WTC11 (cell line): ENCODE results near the gene PPP2R1A. TPM values are rescaled to one million over a fixed set of nuclear protein-coding genes. Genes with fewer than 3 reads are reported as not detected.

Source experiments
- ATAC-seq: fragments of 200-7000 bp; cut with Tn5 transposase; 2 replicates; pipeline ENCODE4 v1.10.0; 2021; ENCODE audit warnings: mild to moderate bottlenecking, moderate library complexity
- CTCF ChIA-PET: fragments of 300-600 bp; sonication (Branson Sonifier 250); formaldehyde crosslinking; loops from one replicate; lab custom pipeline; 2021; ENCODE audit warnings: antibody characterized with exemption; lab: Charles Lee
- POLR2A ChIA-PET: fragments of 350-600 bp; sonication (Branson Sonifier 250); formaldehyde crosslinking; loops from one replicate; lab custom pipeline; 2021; ENCODE audit warnings: antibody characterized with exemption; lab: Charles Lee
- DNase-seq: peaks from one replicate; pipeline ENCODE4 v3.0.0; 2021; ENCODE audit warnings: low spot score
- H3K27ac Mint-ChIP-seq: 2 replicates; pipeline ENCODE4 v1.8.0; 2021; ENCODE audit warnings: mixed read lengths
- H3K27me3 Mint-ChIP-seq: 2 replicates; pipeline ENCODE4 v1.8.0; 2021; ENCODE audit warnings: low read depth, mild to moderate bottlenecking, moderate library complexity, mixed read lengths
- H3K36me3 Mint-ChIP-seq: 2 replicates; pipeline ENCODE4 v1.8.0; 2021; ENCODE audit warnings: mixed read lengths
- H3K4me1 Mint-ChIP-seq: 2 replicates; pipeline ENCODE4 v1.8.0; 2022; ENCODE audit warnings: mixed read lengths
- H3K4me3 Mint-ChIP-seq: 2 replicates; pipeline ENCODE4 v1.8.0; 2021; ENCODE audit warnings: mild to moderate bottlenecking, moderate library complexity, mixed read lengths
- H3K9me3 Mint-ChIP-seq: 2 replicates; pipeline ENCODE4 v1.8.0; 2021; ENCODE audit warnings: mixed read lengths
- EMX1 ChIP-seq: fragments of 250-450 bp; sonication (Bioruptor Pico); IDR thresholded peaks from 2 replicates; pipeline ENCODE4 v1.8.0; 2021; ENCODE audit warnings: mild to moderate bottlenecking
- ESRRA ChIP-seq: sonication (generic); formaldehyde crosslinking; IDR thresholded peaks from 2 replicates; pipeline ENCODE4 v1.8.1; 2022; ENCODE audit warnings: mild to moderate bottlenecking, missing genetic modification reagents, borderline replicate concordance
- FOXP1 ChIP-seq: sonication (generic); formaldehyde crosslinking; IDR thresholded peaks from 2 replicates; pipeline ENCODE4 v1.8.0; 2022; ENCODE audit warnings: missing genetic modification reagents, mild to moderate bottlenecking, moderate library complexity, borderline replicate concordance
- IRF2 ChIP-seq: sonication (generic); formaldehyde crosslinking; IDR thresholded peaks from 2 replicates; pipeline ENCODE4 v1.8.0; 2022; ENCODE audit warnings: low read depth, missing genetic modification reagents, borderline replicate concordance
- NFYB ChIP-seq: sonication (generic); formaldehyde crosslinking; conservative IDR thresholded peaks from 2 replicates; pipeline ENCODE4 v1.8.0; 2022; ENCODE audit warnings: low read depth, missing genetic modification reagents
- NR2C2 ChIP-seq: sonication (generic); formaldehyde crosslinking; IDR thresholded peaks from 2 replicates; pipeline ENCODE4 v1.8.0; 2022; ENCODE audit warnings: mild to moderate bottlenecking, missing genetic modification reagents
- RORB ChIP-seq: fragments of 250-450 bp; sonication (Bioruptor Pico); IDR thresholded peaks from 2 replicates; pipeline ENCODE4 v1.9.0; 2021; ENCODE audit warnings: mild to moderate bottlenecking
- SOX15 ChIP-seq: fragments of 250-450 bp; sonication (Bioruptor Pico); IDR thresholded peaks from 2 replicates; pipeline ENCODE4 v1.9.0; 2021; ENCODE audit warnings: mild to moderate bottlenecking
- ZNF138 ChIP-seq: sonication (generic); formaldehyde crosslinking; conservative IDR thresholded peaks from 2 replicates; pipeline ENCODE4 v1.8.1; 2022; ENCODE audit warnings: mild to moderate bottlenecking, moderate library complexity, missing genetic modification reagents
- ZNF416 ChIP-seq: fragments of 250-450 bp; sonication (Bioruptor Pico); IDR thresholded peaks from 2 replicates; pipeline ENCODE4 v1.9.0; 2021; ENCODE audit warnings: mild to moderate bottlenecking, inconsistent platforms
- total RNA-seq: library from RNA; stranded (reverse); gene quantifications from 3 replicates; pipeline ENCODE4 v1.2.3, GENCODE V29; 2021
- TF ChIP-seq, protein P1 (sequence below): sonication (generic); formaldehyde crosslinking; IDR thresholded peaks from 2 replicates; pipeline ENCODE4 v1.8.1; 2023; ENCODE audit warnings: mild to moderate bottlenecking, missing genetic modification reagents, moderate library complexity
- TF ChIP-seq, protein P2 (sequence below): sonication (generic); formaldehyde crosslinking; IDR thresholded peaks from 2 replicates; pipeline ENCODE4 v1.8.0; 2022; ENCODE audit warnings: mild to moderate bottlenecking, missing genetic modification reagents
- TF ChIP-seq, protein P3 (sequence below): sonication (generic); formaldehyde crosslinking; IDR thresholded peaks from 2 replicates; pipeline ENCODE4 v1.8.1; 2023; ENCODE audit warnings: mild to moderate bottlenecking, missing genetic modification reagents, moderate library complexity
- TF ChIP-seq, protein P4 (sequence below): fragments of 250-450 bp; sonication (Bioruptor Pico); IDR thresholded peaks from 2 replicates; pipeline ENCODE4 v2.1.2; 2022; ENCODE audit warnings: mild to moderate bottlenecking, moderate library complexity
- TF ChIP-seq, protein P5 (sequence below): sonication (generic); formaldehyde crosslinking; conservative IDR thresholded peaks from 2 replicates; pipeline ENCODE4 v1.8.1; 2023; ENCODE audit warnings: mild to moderate bottlenecking, low read depth, missing genetic modification reagents, moderate library complexity
- TF ChIP-seq, protein P6 (sequence below): sonication (generic); formaldehyde crosslinking; IDR thresholded peaks from 2 replicates; pipeline ENCODE4 v1.8.0; 2022; ENCODE audit warnings: mild to moderate bottlenecking, missing genetic modification reagents
- TF ChIP-seq, protein P7 (sequence below): sonication (generic); formaldehyde crosslinking; IDR thresholded peaks from 2 replicates; pipeline ENCODE4 v1.8.0; 2023; ENCODE audit warnings: mild to moderate bottlenecking, missing genetic modification reagents

PPP2R1A gene
- total RNA-seq, 1 experiment from 2014 or later: 505 TPM

DNA sequence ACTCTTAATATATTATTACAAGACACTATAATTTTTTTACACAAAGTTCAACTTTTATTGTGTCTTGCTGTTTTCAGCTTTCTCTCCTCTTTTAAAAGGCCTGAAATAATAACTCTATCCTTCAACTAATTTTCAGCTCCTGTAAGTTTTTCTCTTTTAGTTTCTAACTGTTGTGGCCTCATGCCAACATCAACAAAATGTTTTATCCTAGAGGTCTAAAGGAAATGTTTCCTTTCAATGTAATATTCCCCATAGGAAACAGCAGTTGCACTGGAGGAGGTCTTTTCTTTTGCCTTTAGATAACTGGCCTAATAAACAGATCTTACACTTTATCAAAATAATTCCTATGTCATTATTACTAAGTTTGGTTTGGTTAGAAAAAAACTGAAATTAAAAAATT is 41.6 kb upstream of the PPP2R1A start (continued):
- TF ChIP-seq, protein P1, sequence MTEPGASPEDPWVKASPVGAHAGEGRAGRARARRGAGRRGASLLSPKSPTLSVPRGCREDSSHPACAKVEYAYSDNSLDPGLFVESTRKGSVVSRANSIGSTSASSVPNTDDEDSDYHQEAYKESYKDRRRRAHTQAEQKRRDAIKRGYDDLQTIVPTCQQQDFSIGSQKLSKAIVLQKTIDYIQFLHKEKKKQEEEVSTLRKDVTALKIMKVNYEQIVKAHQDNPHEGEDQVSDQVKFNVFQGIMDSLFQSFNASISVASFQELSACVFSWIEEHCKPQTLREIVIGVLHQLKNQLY: no peak
- TF ChIP-seq, protein P2, sequence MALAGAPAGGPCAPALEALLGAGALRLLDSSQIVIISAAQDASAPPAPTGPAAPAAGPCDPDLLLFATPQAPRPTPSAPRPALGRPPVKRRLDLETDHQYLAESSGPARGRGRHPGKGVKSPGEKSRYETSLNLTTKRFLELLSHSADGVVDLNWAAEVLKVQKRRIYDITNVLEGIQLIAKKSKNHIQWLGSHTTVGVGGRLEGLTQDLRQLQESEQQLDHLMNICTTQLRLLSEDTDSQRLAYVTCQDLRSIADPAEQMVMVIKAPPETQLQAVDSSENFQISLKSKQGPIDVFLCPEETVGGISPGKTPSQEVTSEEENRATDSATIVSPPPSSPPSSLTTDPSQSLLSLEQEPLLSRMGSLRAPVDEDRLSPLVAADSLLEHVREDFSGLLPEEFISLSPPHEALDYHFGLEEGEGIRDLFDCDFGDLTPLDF (CRISPR knock-in tag): no peak
- TF ChIP-seq EMX1 (no peak), IRF2 (no peak), ZNF416 (CRISPR knock-in tag) (no peak)
- TF ChIP-seq, protein P3, sequence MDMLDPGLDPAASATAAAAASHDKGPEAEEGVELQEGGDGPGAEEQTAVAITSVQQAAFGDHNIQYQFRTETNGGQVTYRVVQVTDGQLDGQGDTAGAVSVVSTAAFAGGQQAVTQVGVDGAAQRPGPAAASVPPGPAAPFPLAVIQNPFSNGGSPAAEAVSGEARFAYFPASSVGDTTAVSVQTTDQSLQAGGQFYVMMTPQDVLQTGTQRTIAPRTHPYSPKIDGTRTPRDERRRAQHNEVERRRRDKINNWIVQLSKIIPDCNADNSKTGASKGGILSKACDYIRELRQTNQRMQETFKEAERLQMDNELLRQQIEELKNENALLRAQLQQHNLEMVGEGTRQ (CRISPR knock-in tag): no peak

DNA sequence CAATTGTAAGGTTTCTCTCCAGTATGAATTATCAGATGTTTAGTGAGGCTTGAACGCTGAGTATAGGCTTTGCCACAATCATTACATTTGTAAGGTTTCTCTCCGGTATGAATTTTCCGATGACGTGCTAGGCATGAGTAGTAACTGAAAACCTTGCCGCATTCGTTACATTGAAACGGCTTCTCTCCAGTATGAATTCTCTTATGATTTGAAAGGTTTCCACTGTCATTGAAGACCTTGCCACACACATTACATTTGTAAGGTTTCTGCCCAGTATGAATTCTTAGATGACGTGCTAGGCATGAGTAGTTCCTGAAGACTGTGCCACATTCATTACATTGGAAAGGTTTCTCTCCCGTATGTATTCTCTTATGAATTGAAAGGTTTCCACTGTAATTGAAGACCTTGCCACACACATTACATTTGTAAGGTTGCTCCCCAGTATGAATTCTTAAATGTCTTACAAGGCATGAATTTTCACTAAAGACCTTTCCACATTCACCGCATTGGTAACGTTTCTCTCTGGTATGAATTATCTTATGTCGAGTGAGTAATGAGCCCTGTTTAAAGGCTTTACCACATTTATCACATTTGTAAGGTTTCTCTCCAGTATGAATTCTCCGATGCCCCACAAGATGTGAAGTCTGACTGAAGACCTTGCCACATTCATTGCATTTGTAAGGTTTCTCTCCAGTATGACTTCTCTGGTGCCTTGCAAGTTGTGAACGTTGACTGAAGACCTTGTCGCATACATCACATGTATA is 34.1 kb upstream of the PPP2R1A start:
- DNase-seq (no peak), ATAC-seq (no peak)
- H3K36me3 Mint-ChIP-seq: peaks cover 96% of the 10 kb centered on the region
- H3K4me3 Mint-ChIP-seq: no peak overlapping the region
- TF ChIP-seq SOX15 (CRISPR knock-in tag): no peak
- TF ChIP-seq NFYB (CRISPR knock-in tag): no peak
- TF ChIP-seq, protein P4, sequence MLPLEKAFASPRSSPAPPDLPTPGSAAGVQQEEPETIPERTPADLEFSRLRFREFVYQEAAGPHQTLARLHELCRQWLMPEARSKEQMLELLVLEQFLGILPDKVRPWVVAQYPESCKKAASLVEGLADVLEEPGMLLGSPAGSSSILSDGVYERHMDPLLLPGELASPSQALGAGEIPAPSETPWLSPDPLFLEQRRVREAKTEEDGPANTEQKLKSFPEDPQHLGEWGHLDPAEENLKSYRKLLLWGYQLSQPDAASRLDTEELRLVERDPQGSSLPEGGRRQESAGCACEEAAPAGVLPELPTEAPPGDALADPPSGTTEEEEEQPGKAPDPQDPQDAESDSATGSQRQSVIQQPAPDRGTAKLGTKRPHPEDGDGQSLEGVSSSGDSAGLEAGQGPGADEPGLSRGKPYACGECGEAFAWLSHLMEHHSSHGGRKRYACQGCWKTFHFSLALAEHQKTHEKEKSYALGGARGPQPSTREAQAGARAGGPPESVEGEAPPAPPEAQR: no peak
- TF ChIP-seq, protein P5, sequence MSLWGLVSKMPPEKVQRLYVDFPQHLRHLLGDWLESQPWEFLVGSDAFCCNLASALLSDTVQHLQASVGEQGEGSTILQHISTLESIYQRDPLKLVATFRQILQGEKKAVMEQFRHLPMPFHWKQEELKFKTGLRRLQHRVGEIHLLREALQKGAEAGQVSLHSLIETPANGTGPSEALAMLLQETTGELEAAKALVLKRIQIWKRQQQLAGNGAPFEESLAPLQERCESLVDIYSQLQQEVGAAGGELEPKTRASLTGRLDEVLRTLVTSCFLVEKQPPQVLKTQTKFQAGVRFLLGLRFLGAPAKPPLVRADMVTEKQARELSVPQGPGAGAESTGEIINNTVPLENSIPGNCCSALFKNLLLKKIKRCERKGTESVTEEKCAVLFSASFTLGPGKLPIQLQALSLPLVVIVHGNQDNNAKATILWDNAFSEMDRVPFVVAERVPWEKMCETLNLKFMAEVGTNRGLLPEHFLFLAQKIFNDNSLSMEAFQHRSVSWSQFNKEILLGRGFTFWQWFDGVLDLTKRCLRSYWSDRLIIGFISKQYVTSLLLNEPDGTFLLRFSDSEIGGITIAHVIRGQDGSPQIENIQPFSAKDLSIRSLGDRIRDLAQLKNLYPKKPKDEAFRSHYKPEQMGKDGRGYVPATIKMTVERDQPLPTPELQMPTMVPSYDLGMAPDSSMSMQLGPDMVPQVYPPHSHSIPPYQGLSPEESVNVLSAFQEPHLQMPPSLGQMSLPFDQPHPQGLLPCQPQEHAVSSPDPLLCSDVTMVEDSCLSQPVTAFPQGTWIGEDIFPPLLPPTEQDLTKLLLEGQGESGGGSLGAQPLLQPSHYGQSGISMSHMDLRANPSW (CRISPR knock-in tag): no peak
- TF ChIP-seq RORB (CRISPR knock-in tag): no peak
- TF ChIP-seq ESRRA: no peak
- TF ChIP-seq, protein P6, sequence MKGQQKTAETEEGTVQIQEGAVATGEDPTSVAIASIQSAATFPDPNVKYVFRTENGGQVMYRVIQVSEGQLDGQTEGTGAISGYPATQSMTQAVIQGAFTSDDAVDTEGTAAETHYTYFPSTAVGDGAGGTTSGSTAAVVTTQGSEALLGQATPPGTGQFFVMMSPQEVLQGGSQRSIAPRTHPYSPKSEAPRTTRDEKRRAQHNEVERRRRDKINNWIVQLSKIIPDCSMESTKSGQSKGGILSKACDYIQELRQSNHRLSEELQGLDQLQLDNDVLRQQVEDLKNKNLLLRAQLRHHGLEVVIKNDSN: no peak
- no peak for TF ChIP-seq NR2C2 (CRISPR knock-in tag)
- TF ChIP-seq, protein P7, sequence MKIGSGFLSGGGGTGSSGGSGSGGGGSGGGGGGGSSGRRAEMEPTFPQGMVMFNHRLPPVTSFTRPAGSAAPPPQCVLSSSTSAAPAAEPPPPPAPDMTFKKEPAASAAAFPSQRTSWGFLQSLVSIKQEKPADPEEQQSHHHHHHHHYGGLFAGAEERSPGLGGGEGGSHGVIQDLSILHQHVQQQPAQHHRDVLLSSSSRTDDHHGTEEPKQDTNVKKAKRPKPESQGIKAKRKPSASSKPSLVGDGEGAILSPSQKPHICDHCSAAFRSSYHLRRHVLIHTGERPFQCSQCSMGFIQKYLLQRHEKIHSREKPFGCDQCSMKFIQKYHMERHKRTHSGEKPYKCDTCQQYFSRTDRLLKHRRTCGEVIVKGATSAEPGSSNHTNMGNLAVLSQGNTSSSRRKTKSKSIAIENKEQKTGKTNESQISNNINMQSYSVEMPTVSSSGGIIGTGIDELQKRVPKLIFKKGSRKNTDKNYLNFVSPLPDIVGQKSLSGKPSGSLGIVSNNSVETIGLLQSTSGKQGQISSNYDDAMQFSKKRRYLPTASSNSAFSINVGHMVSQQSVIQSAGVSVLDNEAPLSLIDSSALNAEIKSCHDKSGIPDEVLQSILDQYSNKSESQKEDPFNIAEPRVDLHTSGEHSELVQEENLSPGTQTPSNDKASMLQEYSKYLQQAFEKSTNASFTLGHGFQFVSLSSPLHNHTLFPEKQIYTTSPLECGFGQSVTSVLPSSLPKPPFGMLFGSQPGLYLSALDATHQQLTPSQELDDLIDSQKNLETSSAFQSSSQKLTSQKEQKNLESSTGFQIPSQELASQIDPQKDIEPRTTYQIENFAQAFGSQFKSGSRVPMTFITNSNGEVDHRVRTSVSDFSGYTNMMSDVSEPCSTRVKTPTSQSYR (CRISPR knock-in tag): no peak
- TF ChIP-seq ZNF138 (CRISPR knock-in tag): no peak
- no peak for TF ChIP-seq FOXP1 (CRISPR knock-in tag)
- ChIA-PET CTCF (no interaction called here), POLR2A (no interaction called here)
- H3K27me3 Mint-ChIP-seq: peaks cover 19% of the 10 kb centered on the region
- peaks cover 83% of the 10 kb centered on the region for H3K9me3 Mint-ChIP-seq
- H3K4me1 Mint-ChIP-seq: no peaks in the 10 kb centered on the region
- no peak overlapping the region for H3K27ac Mint-ChIP-seq
